Measurements from ENCODE around the gene DLEU7.

GRCh38 chr13:50845211-50845610 is 1.7 kb upstream of the DLEU7 start:
- TF ChIP-seq CTCF (IDR thresholded peaks at IDR 0.05 in 4 of 5, conservative IDR thresholded peaks at IDR 0.05 in 1 of 5) (no peak), POLR2A (IDR thresholded peaks at IDR 0.05) (no peak)
